HUDEP-2 (cell line): ENCODE measurements around the gene SLC6A12.

ENCODE experiments used
- DNase-seq, 76 experiments: peaks; one replicate each; lab custom pipeline; 2025; ENCODE audit not compliant: unreplicated experiment in 76 of 76; lab: John Stamatoyannopoulos, UW

Gene SLC6A12

DNA sequence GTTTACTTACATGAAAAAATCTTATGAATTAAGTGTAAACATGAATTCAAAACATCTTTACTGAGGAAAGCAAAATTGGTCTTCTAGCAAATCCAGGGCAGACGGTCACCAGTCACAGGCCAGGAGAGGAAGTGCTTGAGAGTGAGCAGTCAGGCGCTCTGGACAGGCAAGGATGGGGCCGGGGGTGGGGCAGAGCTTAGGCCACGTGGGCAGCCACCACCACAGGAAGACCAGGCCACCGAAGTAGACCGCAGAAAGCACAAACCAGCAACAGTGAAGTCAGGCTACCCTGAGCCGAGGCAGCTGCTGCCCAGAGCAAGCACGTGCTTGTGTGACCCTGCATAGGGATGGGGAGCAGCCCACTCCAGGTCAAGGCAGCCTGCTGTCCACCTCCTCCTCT is 33.5 kb downstream of the SLC6A12 start:
- DNase-seq: peak in 62 of 76 experiments; percentile 8 to 81 (median 51)

DNA sequence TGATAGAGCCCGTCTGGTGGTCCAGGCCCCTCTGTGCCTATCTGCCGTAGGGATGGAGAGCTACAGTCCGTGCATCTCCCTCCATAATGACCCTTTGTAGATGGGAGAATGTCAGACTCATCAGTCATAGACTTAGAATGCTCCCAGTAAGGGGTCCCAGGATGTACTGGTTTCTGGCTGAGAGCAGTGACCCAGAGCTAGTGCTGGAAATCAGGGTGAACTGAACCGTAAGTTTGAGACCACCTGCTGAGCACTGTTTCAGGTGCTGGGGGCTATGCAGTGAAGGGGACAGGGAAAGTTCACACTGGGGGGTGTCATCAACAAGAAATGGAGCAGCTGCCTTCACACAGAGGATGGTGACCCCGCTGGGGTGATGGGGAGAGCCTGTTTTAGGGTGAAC is 34.1 kb downstream of the SLC6A12 start:
- DNase-seq: no peak

- DNase-seq: peak in 5 of 76 experiments; percentile 20 to 46 (median 25)
These were observed 34.6 kb downstream of the SLC6A12 start for GRCh38 chr12:179131-179884.

DNA sequence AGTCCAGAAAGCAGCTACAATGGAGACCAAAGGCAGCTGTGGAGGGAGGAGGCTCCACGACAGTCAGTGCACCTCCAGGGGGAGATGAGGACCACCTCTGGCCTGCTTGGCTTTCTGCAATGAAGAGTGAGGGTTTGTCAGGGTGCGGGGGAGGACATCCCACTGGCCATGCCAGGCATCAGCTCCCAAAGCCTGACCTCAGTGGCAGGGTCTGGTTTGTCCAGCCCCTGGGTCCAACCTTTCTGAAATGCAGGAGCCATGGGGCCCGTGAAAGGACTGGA is 35.2 kb downstream of the SLC6A12 start:
- peak in 1 of 76 experiments; percentile 45 for DNase-seq

DNA sequence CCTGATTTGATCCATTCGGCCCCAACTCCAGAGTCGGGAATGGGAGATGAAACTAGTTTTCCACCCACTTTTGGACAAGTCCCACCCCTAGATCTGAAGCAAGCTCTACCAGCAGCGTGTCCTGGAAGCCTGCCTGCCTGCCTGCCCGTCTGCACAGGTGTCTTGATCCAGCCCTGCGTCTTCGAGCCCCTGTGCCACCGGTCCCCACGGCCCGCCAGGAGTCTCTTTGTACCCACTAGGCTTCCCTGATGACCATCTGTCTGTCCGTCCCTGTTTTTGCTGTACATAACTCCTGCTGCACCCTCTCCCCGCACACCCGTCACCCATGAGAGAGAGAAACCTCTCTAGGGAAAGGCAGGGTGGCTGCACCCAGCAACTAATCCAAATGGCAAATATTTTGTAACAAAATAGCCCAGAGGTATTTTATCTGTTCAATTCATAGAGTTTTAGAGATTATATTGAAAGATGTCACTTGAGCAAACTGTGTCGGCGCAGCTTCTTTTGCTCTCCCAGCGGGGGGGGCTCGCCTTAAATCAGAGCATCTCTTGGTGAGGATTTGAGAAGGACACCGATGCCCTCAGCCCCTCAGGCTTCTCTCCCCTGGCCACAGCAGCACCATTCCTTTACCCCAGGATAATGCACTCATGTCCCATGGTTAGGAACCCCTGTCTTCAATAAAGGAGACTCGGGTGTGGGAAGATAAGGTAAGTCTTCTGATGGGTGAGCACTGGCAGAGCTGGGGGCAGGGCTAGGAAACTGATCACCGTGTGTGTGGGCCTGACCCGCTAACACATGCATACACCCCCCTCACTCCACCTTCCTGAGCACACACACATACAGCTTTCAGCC is 35.8 kb downstream of the SLC6A12 start:
- DNase-seq: peak in 5 of 76 experiments; percentile 14 to 45 (median 20)

GRCh38 chr12:177336-177979 is 36.5 kb downstream of the SLC6A12 start:
- DNase-seq: no peak

DNA sequence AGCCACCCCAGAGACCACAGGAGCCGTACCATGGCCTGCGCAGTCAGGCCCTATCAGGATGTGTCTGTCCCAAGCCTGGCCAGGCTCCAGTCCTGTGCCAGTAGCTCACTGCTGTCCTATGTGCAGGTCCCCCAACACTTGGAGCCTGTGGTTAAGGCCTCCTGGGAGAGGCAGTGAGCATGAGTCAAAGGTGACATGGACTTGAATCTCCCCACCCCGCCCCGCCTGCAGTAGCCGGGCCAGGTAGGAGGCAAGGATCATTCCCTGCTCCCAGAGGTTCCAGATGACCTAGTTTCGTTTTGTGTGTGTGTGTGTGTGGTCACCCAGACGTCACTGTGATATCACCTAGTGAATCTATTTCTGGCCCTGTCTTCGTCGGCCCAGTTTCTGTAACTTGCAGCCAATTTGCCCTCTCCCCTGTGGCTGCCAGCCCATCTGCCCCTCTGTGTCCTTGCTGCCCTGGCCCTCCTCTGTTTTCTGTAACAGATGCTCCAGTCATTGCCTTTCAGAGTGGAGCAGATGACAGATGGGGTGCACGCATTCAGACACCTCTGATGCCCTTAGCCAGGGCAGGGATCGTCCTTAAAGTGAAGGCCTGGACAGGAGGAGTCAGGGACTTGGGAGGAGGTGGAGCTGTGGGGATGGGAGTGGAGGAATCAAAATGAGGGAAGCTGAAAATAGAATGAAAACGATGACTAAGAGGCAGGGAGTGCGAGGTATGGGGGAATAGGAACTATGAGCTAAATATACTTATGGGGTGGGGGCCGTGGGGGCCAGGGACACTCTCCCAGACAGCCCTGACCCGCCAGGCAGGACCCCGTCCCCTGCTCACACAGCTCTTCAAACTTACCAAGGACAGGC is 37.4 kb downstream of the SLC6A12 start:
- DNase-seq: peak in 67 of 76 experiments; percentile 11 to 76 (median 52)

DNA sequence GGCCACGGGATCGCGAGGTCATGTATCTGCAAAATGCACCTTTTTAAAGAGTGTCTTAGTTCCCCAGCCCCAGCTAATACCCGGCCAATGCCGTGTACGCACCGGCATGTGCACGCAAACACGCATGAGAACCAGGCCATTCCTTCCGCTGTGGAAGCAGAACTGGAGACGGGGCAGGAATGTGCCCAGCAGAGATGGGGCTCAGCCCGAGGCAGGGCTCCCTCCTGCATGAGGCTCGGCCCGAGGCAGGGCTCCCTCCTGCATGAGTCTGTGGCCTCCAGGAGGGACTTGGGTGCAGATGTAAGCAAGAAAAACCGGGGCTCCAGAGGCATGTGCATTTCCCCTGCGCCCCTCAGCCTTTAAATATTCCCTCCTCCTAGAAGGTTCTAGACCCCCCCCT is 38.2 kb downstream of the SLC6A12 start:
- DNase-seq: peak in 3 of 76 experiments; percentile 41 to 63 (median 50)

- DNase-seq: peak in 66 of 76 experiments; percentile 7 to 82 (median 50)
These were observed 38.7 kb downstream of the SLC6A12 start for GRCh38 chr12:175250-175649.

- DNase-seq: peak in 37 of 76 experiments; percentile 15 to 78 (median 35)
These were observed 39.4 kb downstream of the SLC6A12 start for GRCh38 chr12:174596-174995.

GRCh38 chr12:174124-174523 is 39.8 kb downstream of the SLC6A12 start:
- DNase-seq: peak in 33 of 76 experiments; percentile 9 to 87 (median 40)

GRCh38 chr12:172732-173161 is 41.2 kb downstream of the SLC6A12 start:
- DNase-seq: peak in 26 of 76 experiments; percentile 18 to 81 (median 56)

GRCh38 chr12:171743-172676 is 41.9 kb downstream of the SLC6A12 start:
- DNase-seq: peak; percentile 59 to 99 (median 97)

DNA sequence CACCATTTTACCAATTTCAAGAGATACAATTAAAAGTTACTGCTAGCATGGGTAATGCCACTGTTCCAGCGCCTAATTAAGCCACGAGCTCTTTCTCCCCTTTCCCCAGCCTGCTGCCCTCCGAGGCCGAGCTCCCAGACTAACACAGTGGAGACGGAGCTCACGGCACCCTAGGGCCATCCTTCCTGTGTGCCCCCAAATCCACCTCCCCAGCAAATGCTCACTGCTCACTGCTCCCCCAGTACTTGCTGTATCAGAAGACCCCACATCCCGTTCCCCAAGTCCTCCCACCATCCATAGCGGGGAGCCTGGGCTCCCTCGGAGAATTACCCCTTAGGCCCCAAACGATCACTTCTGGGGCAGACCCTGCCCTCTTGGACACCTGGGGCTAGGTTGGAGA is 42.7 kb downstream of the SLC6A12 start:
- DNase-seq: peak in 4 of 76 experiments; percentile 18 to 73 (median 69)

- peak in 32 of 76 experiments; percentile 8 to 54 (median 38) for DNase-seq
These were observed 43.4 kb downstream of the SLC6A12 start for GRCh38 chr12:170371-171225.

DNA sequence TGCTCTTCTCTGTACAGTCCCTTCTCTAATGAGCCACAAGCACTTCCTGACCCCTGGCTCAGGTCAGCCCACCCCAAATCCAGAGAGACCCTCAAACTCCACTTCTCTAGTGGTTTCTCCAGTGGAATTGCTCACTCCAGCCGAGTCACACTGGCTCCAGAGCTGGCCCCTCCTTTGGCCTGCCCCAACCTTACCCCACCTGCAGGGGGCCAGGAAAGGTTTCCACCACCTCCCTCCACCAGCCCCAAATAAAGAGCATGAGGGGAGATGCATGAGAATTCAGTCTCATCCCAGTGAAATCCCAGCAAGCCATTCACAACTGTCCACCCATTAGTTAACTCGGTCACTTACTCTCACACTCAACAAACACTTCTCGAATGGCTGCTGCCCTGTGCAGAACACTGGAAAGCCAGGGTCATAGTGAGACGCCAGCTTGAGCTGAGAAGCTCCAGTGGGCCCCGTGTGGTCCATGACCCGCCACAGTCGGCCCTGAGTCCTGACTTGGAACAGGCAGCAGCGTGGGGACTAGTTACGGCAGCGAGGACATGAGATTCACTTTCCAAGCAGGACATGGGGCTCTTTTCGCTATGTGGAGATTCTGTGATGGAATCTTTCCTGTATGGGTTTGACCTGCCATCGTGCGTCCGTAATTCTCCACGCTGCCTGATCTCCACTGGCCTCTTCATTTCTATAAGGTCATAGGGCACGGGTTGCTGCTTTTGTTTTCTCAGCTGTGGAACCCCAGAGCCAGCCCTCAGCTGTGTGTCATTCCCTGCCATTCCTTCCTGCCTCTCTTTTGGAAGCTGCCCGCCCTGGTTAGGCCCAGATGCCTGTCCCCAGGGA is 44.2 kb downstream of the SLC6A12 start:
- peak in 23 of 76 experiments; percentile 13 to 61 (median 31) for DNase-seq
